GM12875 (cell line): Measurements from ENCODE around the gene DDI1.
"Not testable (repeated sequence)": the region's sequence is repeated elsewhere in the genome, so short reads cannot be mapped to it uniquely, and the experiment has no call there.

Experiments
- H3K4me3 ChIP-seq: one replicate; pipeline ENCODE4 v1.5.1; 2011; ENCODE audit warnings: low read depth, low read length, control low read depth
- CTCF ChIP-seq: IDR thresholded peaks from 2 replicates; pipeline ENCODE4 v1.5.1; 2011; ENCODE audit warnings: low read depth, mild to moderate bottlenecking, control low read depth, inconsistent platforms, low read length, moderate library complexity, borderline replicate concordance; ENCODE audit not compliant: insufficient read depth

The DDI1 gene

GRCh38 chr11:104041792-104042191 lies 5.4 kb downstream of the DDI1 start:
- H3K4me3 ChIP-seq: no peak overlapping the region
- no peak for TF ChIP-seq CTCF

- TF ChIP-seq CTCF: no peak
- H3K4me3 ChIP-seq: no peak overlapping the region
Measured at GRCh38 chr11:104043142-104043541, 6.7 kb downstream of the DDI1 start.

- H3K4me3 ChIP-seq: no peak overlapping the region
- TF ChIP-seq CTCF: no peak
Measured at GRCh38 chr11:104043678-104044239, 7.3 kb downstream of the DDI1 start.

GRCh38 chr11:104046331-104046730 lies 9.9 kb downstream of the DDI1 start:
- TF ChIP-seq CTCF: no peak
- no peak overlapping the region for H3K4me3 ChIP-seq

- H3K4me3 ChIP-seq: not testable (repeated sequence)
Measured at GRCh38 chr11:104046858-104047257, 10.4 kb downstream of the DDI1 start.

GRCh38 chr11:104049116-104049515 lies 12.7 kb downstream of the DDI1 start:
- no peak for TF ChIP-seq CTCF
- H3K4me3 ChIP-seq: no peak overlapping the region

- no peak for TF ChIP-seq CTCF
- no peak overlapping the region for H3K4me3 ChIP-seq
Measured at GRCh38 chr11:104051778-104052177, 15.3 kb downstream of the DDI1 start.

- no peak for TF ChIP-seq CTCF
- no peak overlapping the region for H3K4me3 ChIP-seq
Measured at GRCh38 chr11:104053743-104054478, 17.5 kb downstream of the DDI1 start.
